CD4-positive, alpha-beta memory T cell (primary cell): ENCODE results near the gene SPSB2. TPM values are rescaled to one million over a fixed set of nuclear protein-coding genes. Genes with fewer than 3 reads are reported as not detected.
"Not testable (repeated sequence)": the region's sequence is repeated elsewhere in the genome, so short reads cannot be mapped to it uniquely, and the experiment has no call there.

Experiments used
- CTCF ChIA-PET: fragments of 350-600 bp; sonication (Branson Sonifier 250); formaldehyde crosslinking; loops from one replicate; lab custom pipeline; 2021; ENCODE audit warnings: inconsistent platforms; ENCODE audit not compliant: partially characterized antibody; lab: Charles Lee
- POLR2A ChIA-PET: fragments of 350-600 bp; sonication (Branson Sonifier 250); formaldehyde crosslinking; loops from one replicate; lab custom pipeline; 2021; ENCODE audit not compliant: partially characterized antibody; lab: Charles Lee
- DNase-seq, 5 donors: peaks; one replicate each; pipeline versions ENCODE4 v3.0.0 to v3.0.0-alpha.2; 2020 to 2022; ENCODE audit warnings: mixed read lengths in 1 of 5
- H3K27ac ChIP-seq: one replicate; pipeline ENCODE4 v1.7.0; 2013; ENCODE audit warnings: low read depth, low read length
- H3K27me3 ChIP-seq: 2 replicates; pipeline ENCODE4 v1.7.0; 2013; ENCODE audit warnings: mild to moderate bottlenecking, low read length, moderate library complexity; ENCODE audit not compliant: insufficient read depth
- H3K36me3 ChIP-seq: 2 replicates; pipeline ENCODE4 v1.7.0; 2013; ENCODE audit warnings: mild to moderate bottlenecking, low read length, moderate library complexity; ENCODE audit not compliant: insufficient read depth
- H3K4me1 ChIP-seq: 2 replicates; pipeline ENCODE4 v1.7.0; 2013; ENCODE audit warnings: mild to moderate bottlenecking, low read length, moderate library complexity; ENCODE audit not compliant: insufficient read depth
- H3K4me3 ChIP-seq, 2 donors: one replicate each; pipeline ENCODE4 v1.7.0; 2013; ENCODE audit warnings: low read length in 2 of 2, mild to moderate bottlenecking in 1 of 2
- H3K9me3 ChIP-seq, 2 donors: one replicate each; pipeline ENCODE4 v1.7.0; 2013; ENCODE audit warnings: low read length in 2 of 2, control low read depth in 1 of 2; ENCODE audit not compliant: control insufficient read depth in 1 of 2
- H3K27ac Mint-ChIP-seq, 7 donors: one replicate each; pipeline ENCODE4 v1.8.0; 2020 to 2021; ENCODE audit warnings: mixed read lengths in 7 of 7, mild to moderate bottlenecking in 6 of 7, inconsistent platforms in 3 of 7, moderate library complexity in 3 of 7
- H3K27me3 Mint-ChIP-seq, 2 donors: one replicate each; pipeline ENCODE4 v1.8.0; 2020 to 2021; ENCODE audit warnings: mixed read lengths in 2 of 2
- H3K36me3 Mint-ChIP-seq, 2 donors: one replicate each; pipeline ENCODE4 v1.8.0; 2020 to 2021; ENCODE audit warnings: mixed read lengths in 2 of 2, inconsistent platforms in 1 of 2, mild to moderate bottlenecking in 1 of 2
- H3K4me1 Mint-ChIP-seq, 4 donors: one replicate each; pipeline ENCODE4 v1.8.0; 2020 to 2021; ENCODE audit warnings: mixed read lengths in 4 of 4, mild to moderate bottlenecking in 1 of 4
- H3K4me3 Mint-ChIP-seq, 8 donors: one replicate each; pipeline ENCODE4 v1.8.0; 2020 to 2021; ENCODE audit warnings: mixed read lengths in 8 of 8, mild to moderate bottlenecking in 7 of 8, moderate library complexity in 6 of 8, inconsistent platforms in 3 of 8
- H3K9me3 Mint-ChIP-seq, 8 donors: one replicate each; pipeline ENCODE4 v1.8.0; 2020 to 2021; ENCODE audit warnings: mixed read lengths in 8 of 8, mild to moderate bottlenecking in 5 of 8, inconsistent platforms in 3 of 8, moderate library complexity in 1 of 8
- intact Hi-C: fragments of 100-400 bp; cut with micrococcal nuclease; formaldehyde crosslinking; loops from one replicate; pipeline ENCODE4 v1.15.1; 2023
- polyA plus RNA-seq, 2 donors: library from polyadenylated mRNA; unstranded; fragments of 300-500 nt; fragmentation: Illumina TruSeq; gene quantifications; one replicate each; pipeline ENCODE4 v1.2.3, GENCODE V29; 2021
- total RNA-seq, 2 experiments: library from RNA; stranded (reverse); gene quantifications; one replicate each; pipeline ENCODE4 v1.2.3, GENCODE V29; 2021

Gene SPSB2
- total and polyA plus RNA-seq, 4 experiments from 2014 or later: 16.6 to 25.5 (median 20.8) TPM

DNA sequence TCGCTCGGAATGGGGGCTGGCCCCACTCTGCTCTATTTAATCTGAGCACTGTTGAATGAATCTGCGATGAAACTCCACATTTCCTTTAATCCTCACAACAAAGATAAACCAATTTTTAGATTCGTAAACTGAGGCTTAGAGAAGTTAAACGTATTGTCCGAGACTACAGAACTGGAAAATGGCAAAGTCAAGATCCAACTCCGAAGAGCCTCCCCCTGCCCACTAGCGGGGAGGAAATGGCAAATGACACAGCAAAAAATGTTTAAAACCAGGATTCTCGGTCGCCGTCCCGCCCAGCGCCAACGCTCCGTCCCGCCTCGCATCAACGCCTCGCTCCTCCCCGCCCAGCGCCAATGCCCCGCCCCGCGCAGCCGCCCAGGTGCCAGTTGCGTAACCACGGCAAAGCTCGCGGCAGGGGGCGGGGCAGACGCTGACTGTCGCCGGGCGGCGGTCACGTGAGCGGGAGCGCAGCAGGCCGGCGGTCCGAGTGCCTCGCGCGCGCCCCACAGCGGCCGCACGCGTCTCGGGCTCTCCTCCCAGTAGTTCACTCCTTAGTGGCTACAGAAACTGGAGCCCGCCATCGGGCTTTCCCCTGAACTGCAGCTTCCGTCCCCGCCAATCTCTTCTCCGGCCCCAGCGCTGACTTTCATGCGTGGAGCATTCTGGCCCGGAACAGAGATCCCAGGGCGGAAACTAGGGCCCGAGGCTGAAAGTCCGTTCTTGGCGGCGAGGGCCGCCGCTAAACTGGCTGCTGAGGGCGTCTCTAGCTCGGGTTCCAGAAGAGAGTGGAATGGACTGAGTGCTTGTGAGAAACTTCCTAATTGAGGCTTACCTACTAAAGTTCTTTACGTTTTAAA lies 17.9 kb upstream of the SPSB2 start:
- Histone ChIP-seq H3K9me3 (no peaks in the 10 kb centered on the region), H3K4me1 (peaks cover 16% of the 10 kb centered on the region), H3K27ac (peak overlapping the region; percentile 91), H3K36me3 (no peaks in the 10 kb centered on the region), H3K27me3 (no peaks in the 10 kb centered on the region), H3K4me3 (peak overlapping the region; percentile 74 to 93)
- Mint-ChIP-seq H3K4me1 (peaks cover 5 to 15% (median 11%) of the 10 kb centered on the region in 4 donors), H3K36me3 (no peaks in the 10 kb centered on the region), H3K9me3 (no peaks in the 10 kb centered on the region), H3K27ac (peak overlapping the region; percentile 92 to 98 (median 95)), H3K27me3 (no peaks in the 10 kb centered on the region), H3K4me3 (peak overlapping the region; percentile 82 to 87 (median 85))
- peak; percentile 97 to 98 (median 98) for DNase-seq
- CTCF ChIA-PET: interaction anchor here (0.6 to 4.4 kb wide), 21 partner anchors 9 to 218 kb away, joined by 3 to 151 read pairs (median 4); partner anchors contain the start of genes C1RL, CDCA3, LRRC23 and SPSB2
- POLR2A ChIA-PET: interaction anchor here (0.7 to 4.0 kb wide), 39 partner anchors 9 to 422 kb away, joined by 3 to 133 read pairs (median 6); partner anchors contain the start of genes ATN1, C12orf57, CDCA3 and COPS7A
- intact Hi-C loops: loop anchor here (1.0 kb wide), 5 partner anchors 13 to 127 kb away; partner anchors contain the start of genes ENO2, LPCAT3, LRRC23 and SPSB2

DNA sequence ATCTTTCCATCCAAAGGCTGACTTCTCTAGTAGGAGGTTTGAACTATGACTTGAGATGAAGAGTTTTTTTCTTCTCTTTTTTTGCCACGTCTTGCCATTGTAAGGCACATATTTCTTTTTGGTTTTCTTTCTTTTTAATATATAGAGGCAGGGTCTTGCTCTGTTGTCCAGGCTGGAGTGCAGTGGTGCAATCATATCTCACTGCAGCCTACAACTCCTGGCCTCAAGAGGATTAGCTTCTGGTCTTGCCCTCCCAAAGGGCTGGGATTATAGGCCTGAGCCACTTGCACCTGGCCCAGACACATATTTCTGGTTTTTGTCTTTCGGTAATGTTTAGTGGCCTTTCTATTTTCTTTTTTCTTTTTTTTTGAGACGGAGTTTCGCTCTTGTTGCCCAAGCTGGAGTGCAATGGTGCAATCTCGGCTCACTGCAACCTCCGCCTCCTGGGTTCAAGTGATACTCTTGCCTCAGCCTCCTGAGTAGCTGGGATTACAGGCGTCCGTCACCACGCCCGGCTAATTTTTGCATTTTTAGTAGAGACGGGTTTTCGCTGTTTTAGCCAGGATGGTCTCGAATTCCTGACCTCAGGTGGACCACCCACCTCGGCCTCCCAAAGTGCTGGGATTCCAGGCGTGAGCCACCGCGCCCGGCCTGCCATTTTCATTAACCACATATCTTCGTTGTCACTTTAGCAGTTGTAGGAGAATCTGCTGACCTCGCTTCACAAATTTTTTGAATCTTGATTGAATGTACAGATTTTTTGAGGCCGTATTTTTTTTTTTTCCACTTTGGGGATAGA lies 16.9 kb upstream of the SPSB2 start:
- peaks cover 16% of the 10 kb centered on the region for H3K4me1 ChIP-seq
- Mint-ChIP-seq H3K4me1 (peaks cover 5 to 15% (median 11%) of the 10 kb centered on the region in 4 donors), H3K27ac (peak overlapping the region in 6 of 7 donors; percentile 90 to 98 (median 92)), H3K4me3 (peak overlapping the region in 7 of 8 donors; percentile 82 to 87 (median 85))
- H3K9me3 Mint-ChIP-seq, H3K4me3 ChIP-seq, H3K36me3 Mint-ChIP-seq, H3K36me3 ChIP-seq, DNase-seq, intact Hi-C loops, H3K9me3 ChIP-seq, H3K27me3 Mint-ChIP-seq, H3K27me3 ChIP-seq, H3K27ac ChIP-seq: not testable (repeated sequence)
- ChIA-PET CTCF (interaction anchor here (1.0 kb wide), 2 partner anchors 17 to 20 kb away, joined by 3 to 5 read pairs; partner anchors contain the start of gene SPSB2), POLR2A (interaction anchor here (1.5 to 4.0 kb wide), 2 partner anchors 19 to 62 kb away, joined by 6 to 133 read pairs; partner anchors contain the start of gene SPSB2)

GRCh38 chr12:6888794-6889193 lies 15.7 kb upstream of the SPSB2 start:
- H3K9me3 Mint-ChIP-seq, H3K9me3 ChIP-seq, H3K27ac ChIP-seq, intact Hi-C loops, H3K27me3 Mint-ChIP-seq, H3K36me3 ChIP-seq, H3K4me3 Mint-ChIP-seq, H3K4me3 ChIP-seq, DNase-seq, H3K36me3 Mint-ChIP-seq, H3K27me3 ChIP-seq: not testable (repeated sequence)
- POLR2A ChIA-PET: interaction anchor here (1.6 to 4.0 kb wide), 2 partner anchors 16 to 18 kb away, joined by 3 to 133 read pairs; partner anchors contain the start of gene SPSB2
- peak overlapping the region in 3 of 7 donors; percentile 9 to 65 (median 30) for H3K27ac Mint-ChIP-seq
- peaks cover 16% of the 10 kb centered on the region for H3K4me1 ChIP-seq
- CTCF ChIA-PET: interaction anchor here (1.0 kb wide), 1 partner anchor 19 kb away, joined by 3 read pairs; no protein-coding TSS in a partner anchor
- peaks cover 5 to 15% (median 11%) of the 10 kb centered on the region in 4 donors for H3K4me1 Mint-ChIP-seq

- Mint-ChIP-seq H3K9me3 (no peaks in the 10 kb centered on the region), H3K4me3 (no peak overlapping the region), H3K4me1 (peaks cover 5 to 15% (median 11%) of the 10 kb centered on the region in 4 donors), H3K27ac (peak overlapping the region in 2 of 7 donors; percentile 7 to 9), H3K27me3 (no peaks in the 10 kb centered on the region), H3K36me3 (peaks cover 0 to 9% of the 10 kb centered on the region in 2 donors)
- intact Hi-C loops: no loop called here
- H3K27ac ChIP-seq: no peak overlapping the region
- H3K4me3 ChIP-seq: no peak overlapping the region
- H3K27me3 ChIP-seq: no peaks in the 10 kb centered on the region
- CTCF ChIA-PET: interaction anchor here (1.4 kb wide), 1 partner anchor 16 kb away, joined by 5 read pairs; the partner anchor contains the start of gene SPSB2
- POLR2A ChIA-PET: interaction anchor here (1.6 to 1.7 kb wide), 2 partner anchors 14 to 16 kb away, joined by 3 read pairs; partner anchors contain the start of gene SPSB2
- no peaks in the 10 kb centered on the region for H3K9me3 ChIP-seq
- no peaks in the 10 kb centered on the region for H3K36me3 ChIP-seq
- DNase-seq: no peak
- peaks cover 16% of the 10 kb centered on the region for H3K4me1 ChIP-seq
These were observed 15.3 kb upstream of the SPSB2 start for GRCh38 chr12:6888360-6888759.

- H3K27me3 Mint-ChIP-seq: no peaks in the 10 kb centered on the region
- intact Hi-C loops: no loop called here
- ChIA-PET CTCF (interaction anchor here (1.3 to 1.4 kb wide), 2 partner anchors 15 to 257 kb away, joined by 4 to 5 read pairs; partner anchors contain the start of gene SPSB2), POLR2A (interaction anchor here (1.1 to 1.7 kb wide), 3 partner anchors 13 to 18 kb away, joined by 3 to 4 read pairs (median 3); partner anchors contain the start of gene SPSB2)
- no peak overlapping the region for H3K4me3 ChIP-seq
- H3K27me3 ChIP-seq: no peaks in the 10 kb centered on the region
- no peak overlapping the region for H3K4me3 Mint-ChIP-seq
- no peaks in the 10 kb centered on the region for H3K9me3 ChIP-seq
- peaks cover 0 to 9% of the 10 kb centered on the region in 2 donors for H3K36me3 Mint-ChIP-seq
- peaks cover 16% of the 10 kb centered on the region for H3K4me1 ChIP-seq
- no peak overlapping the region for H3K27ac Mint-ChIP-seq
- no peaks in the 10 kb centered on the region for H3K36me3 ChIP-seq
- H3K4me1 Mint-ChIP-seq: peaks cover 5 to 15% (median 11%) of the 10 kb centered on the region in 4 donors
- no peaks in the 10 kb centered on the region for H3K9me3 Mint-ChIP-seq
- no peak for DNase-seq
- H3K27ac ChIP-seq: no peak overlapping the region
These were observed 14.4 kb upstream of the SPSB2 start for GRCh38 chr12:6887460-6887859.

- H3K27me3 ChIP-seq, H3K4me3 Mint-ChIP-seq, H3K36me3 Mint-ChIP-seq, H3K9me3 ChIP-seq, intact Hi-C loops, H3K9me3 Mint-ChIP-seq, H3K27ac ChIP-seq, H3K4me3 ChIP-seq, H3K36me3 ChIP-seq, H3K27me3 Mint-ChIP-seq, DNase-seq, H3K27ac Mint-ChIP-seq, H3K4me1 ChIP-seq: not testable (repeated sequence)
- POLR2A ChIA-PET: interaction anchor here (1.1 to 5.3 kb wide), 3 partner anchors 12 to 17 kb away, joined by 3 to 33 read pairs (median 4); partner anchors contain the start of gene SPSB2
- CTCF ChIA-PET: interaction anchor here (1.2 to 1.4 kb wide), 3 partner anchors 14 to 258 kb away, joined by 3 to 5 read pairs (median 4); partner anchors contain the start of gene SPSB2
- H3K4me1 Mint-ChIP-seq: peaks cover 2 to 11% (median 7%) of the 10 kb centered on the region in 4 donors
These were observed 13.3 kb upstream of the SPSB2 start for GRCh38 chr12:6886206-6886999.
